ENCODE measurements around the gene WDR4. TPM values are rescaled to one million over a fixed set of nuclear protein-coding genes. Genes with fewer than 3 reads are reported as not detected.

The WDR4 gene
- total RNA-seq, 1 experiment from 2014 or later: 55.3 TPM

DNA sequence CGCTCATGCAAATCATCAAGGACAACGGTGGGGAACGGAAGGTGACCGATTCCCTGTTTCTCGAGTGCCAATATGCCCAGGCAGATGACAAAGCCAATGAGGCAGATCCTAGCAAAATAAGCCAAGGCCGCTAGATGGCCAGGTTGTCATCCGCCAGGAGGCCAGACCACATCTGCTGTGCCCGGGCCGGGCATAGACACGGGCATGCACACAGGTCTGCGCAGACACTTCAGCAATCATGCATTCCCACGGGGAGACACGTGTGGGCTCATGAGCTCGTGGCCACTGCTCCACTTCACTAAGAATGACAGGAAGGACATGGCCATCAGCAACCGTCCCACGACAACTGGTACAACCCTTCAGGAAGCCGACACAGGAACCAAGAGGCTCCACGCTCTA is 23.4 kb downstream of the WDR4 start:
- Histone ChIP-seq H3K36me3 (ENCODE audit: insufficient read depth, low read length, poor library complexity, severe bottlenecking) (peaks cover 88% of the 10 kb centered on the region), H3K4me1 (ENCODE audit: insufficient read depth, low read length, poor library complexity, severe bottlenecking) (no peaks in the 10 kb centered on the region), H3K27me3 (replicated peaks; ENCODE audit: insufficient read depth, low read depth, low read length, poor library complexity) (no peaks in the 10 kb centered on the region), H3K9me3 (ENCODE audit: low read depth, low read length, poor library complexity, severe bottlenecking) (no peaks in the 10 kb centered on the region), H3K4me3 (ENCODE audit: low read depth, low read length, poor library complexity, severe bottlenecking) (no peak overlapping the region), H3K27ac (ENCODE audit: low read depth, low read length, poor library complexity, severe bottlenecking) (no peak overlapping the region)
- intact Hi-C loops (cut with micrococcal nuclease; ENCODE audit: unreplicated experiment): no loop called here
- TF ChIP-seq, protein P1, sequence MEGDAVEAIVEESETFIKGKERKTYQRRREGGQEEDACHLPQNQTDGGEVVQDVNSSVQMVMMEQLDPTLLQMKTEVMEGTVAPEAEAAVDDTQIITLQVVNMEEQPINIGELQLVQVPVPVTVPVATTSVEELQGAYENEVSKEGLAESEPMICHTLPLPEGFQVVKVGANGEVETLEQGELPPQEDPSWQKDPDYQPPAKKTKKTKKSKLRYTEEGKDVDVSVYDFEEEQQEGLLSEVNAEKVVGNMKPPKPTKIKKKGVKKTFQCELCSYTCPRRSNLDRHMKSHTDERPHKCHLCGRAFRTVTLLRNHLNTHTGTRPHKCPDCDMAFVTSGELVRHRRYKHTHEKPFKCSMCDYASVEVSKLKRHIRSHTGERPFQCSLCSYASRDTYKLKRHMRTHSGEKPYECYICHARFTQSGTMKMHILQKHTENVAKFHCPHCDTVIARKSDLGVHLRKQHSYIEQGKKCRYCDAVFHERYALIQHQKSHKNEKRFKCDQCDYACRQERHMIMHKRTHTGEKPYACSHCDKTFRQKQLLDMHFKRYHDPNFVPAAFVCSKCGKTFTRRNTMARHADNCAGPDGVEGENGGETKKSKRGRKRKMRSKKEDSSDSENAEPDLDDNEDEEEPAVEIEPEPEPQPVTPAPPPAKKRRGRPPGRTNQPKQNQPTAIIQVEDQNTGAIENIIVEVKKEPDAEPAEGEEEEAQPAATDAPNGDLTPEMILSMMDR (conservative IDR thresholded peaks at IDR 0.05; ENCODE audit: low read depth, low read length): no peak
- no peak for TF ChIP-seq EZH2 (IDR thresholded peaks at IDR 0.05; ENCODE audit: borderline replicate concordance, low read depth, low read length, poor library complexity, severe bottlenecking)
- DNase-seq (ENCODE audit: low spot score): no peak
- CTCF ChIA-PET: no interaction called here
- no TSS peak for BruUV-seq (replicated peaks)
- POLR2A ChIA-PET (ENCODE audit: low non-redundant PET): no interaction called here

DNA sequence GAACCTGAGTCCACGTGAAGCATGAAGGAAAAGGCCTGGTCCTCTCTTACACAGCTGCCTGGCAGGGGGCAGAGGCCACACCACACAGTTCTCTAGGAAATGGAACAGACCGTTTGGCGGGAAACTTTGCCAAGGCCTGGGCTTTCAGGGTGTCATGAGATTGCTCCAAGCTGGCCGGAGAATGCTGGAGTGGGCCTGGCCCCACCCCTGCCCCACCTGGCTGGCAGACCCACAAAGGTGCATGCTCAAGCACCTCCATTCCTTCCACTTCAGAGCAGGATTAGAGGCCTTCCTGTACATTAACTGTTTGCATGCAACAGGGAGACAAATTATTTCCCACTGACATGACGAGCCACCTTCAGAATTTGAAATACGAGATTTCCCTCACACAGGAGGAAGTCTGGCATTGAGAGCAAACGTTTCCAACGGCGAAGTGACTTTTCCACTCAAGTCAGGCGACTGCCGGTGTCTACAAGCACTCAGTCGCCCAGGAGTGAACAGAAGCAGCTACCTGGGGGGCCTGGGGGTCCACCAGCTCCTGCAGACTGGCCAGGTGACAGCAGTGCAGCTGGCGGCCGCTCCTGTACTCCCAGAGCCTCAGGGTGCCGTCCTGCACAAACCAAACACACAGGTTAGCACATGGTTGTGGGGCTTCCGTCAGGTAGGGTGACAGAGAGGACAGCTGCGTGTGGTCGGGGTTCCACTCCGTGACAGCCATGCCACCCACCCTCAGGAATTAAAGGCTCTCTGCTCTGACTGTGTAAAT is 24.0 kb downstream of the WDR4 start:
- H3K27me3 ChIP-seq (replicated peaks; ENCODE audit: insufficient read depth, low read depth, low read length, poor library complexity): no peaks in the 10 kb centered on the region
- TF ChIP-seq, protein P1 (conservative IDR thresholded peaks at IDR 0.05; ENCODE audit: low read depth, low read length): no peak
- no peak for TF ChIP-seq EZH2 (IDR thresholded peaks at IDR 0.05; ENCODE audit: borderline replicate concordance, low read depth, low read length, poor library complexity, severe bottlenecking)
- no peak for DNase-seq (ENCODE audit: low spot score)
- ChIA-PET CTCF (interaction anchor here (0.6 to 0.7 kb wide), 3 partner anchors 38 to 503 kb away, joined by 3 to 8 read pairs (median 4); partner anchors contain the start of gene NDUFV3), POLR2A (ENCODE audit: low non-redundant PET) (interaction anchor here (0.6 kb wide), 1 partner anchor 261 kb away, joined by 13 read pairs; no protein-coding TSS in a partner anchor)
- H3K27ac ChIP-seq (ENCODE audit: low read depth, low read length, poor library complexity, severe bottlenecking): no peak overlapping the region
- H3K4me3 ChIP-seq (ENCODE audit: low read depth, low read length, poor library complexity, severe bottlenecking): no peak overlapping the region
- peaks cover 89% of the 10 kb centered on the region for H3K36me3 ChIP-seq (ENCODE audit: insufficient read depth, low read length, poor library complexity, severe bottlenecking)
- no peaks in the 10 kb centered on the region for H3K4me1 ChIP-seq (ENCODE audit: insufficient read depth, low read length, poor library complexity, severe bottlenecking)
- no TSS peak for BruUV-seq (replicated peaks)
- intact Hi-C loops (cut with micrococcal nuclease; ENCODE audit: unreplicated experiment): no loop called here
- no peaks in the 10 kb centered on the region for H3K9me3 ChIP-seq (ENCODE audit: low read depth, low read length, poor library complexity, severe bottlenecking)

DNA sequence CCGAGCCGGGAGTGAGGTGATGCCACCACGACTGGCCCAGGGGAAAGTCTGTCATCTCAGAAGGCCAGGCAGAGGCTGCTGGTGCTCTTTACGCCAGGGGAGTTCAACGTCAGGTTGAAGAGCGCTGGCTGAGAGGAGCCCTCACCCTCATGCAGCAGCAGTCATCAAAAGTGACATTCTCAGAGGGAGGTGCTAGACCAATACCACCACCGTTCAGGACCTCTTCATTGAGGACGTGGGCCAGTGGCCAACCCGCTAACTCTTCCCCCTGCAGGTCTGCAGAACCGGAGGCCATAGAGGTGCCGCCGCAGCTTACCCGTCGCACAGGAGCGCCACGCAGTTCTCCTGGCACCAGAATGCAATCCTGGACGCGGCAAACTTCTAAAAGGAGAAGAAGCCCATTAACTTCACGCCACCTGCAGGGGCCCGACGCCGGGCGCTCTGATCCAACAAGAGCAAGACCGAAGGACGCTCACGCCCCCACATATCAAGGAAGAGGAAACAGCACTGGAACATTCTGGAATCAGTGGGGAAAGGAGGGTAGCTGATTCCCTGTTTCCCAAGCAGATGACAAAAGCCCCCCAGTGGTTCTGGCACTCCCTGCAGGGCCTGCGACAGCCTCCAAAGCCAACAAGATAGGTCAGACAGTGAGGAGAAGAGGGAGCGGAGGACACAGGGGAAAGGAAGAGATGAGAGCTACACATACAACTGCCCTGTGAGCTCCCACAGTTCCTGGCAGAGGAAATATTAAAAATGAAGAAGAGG is 24.9 kb downstream of the WDR4 start:
- Histone ChIP-seq H3K36me3 (ENCODE audit: insufficient read depth, low read length, poor library complexity, severe bottlenecking) (peaks cover 95% of the 10 kb centered on the region), H3K27ac (ENCODE audit: low read depth, low read length, poor library complexity, severe bottlenecking) (no peak overlapping the region), H3K4me3 (ENCODE audit: low read depth, low read length, poor library complexity, severe bottlenecking) (no peak overlapping the region), H3K4me1 (ENCODE audit: insufficient read depth, low read length, poor library complexity, severe bottlenecking) (no peaks in the 10 kb centered on the region), H3K27me3 (replicated peaks; ENCODE audit: insufficient read depth, low read depth, low read length, poor library complexity) (no peaks in the 10 kb centered on the region), H3K9me3 (ENCODE audit: low read depth, low read length, poor library complexity, severe bottlenecking) (no peaks in the 10 kb centered on the region)
- no peak for DNase-seq (ENCODE audit: low spot score)
- CTCF ChIA-PET: interaction anchor here (0.6 to 0.7 kb wide), 3 partner anchors 38 to 503 kb away, joined by 3 to 8 read pairs (median 4); partner anchors contain the start of gene NDUFV3
- TF ChIP-seq, protein P1 (conservative IDR thresholded peaks at IDR 0.05; ENCODE audit: low read depth, low read length): no peak
- TF ChIP-seq EZH2 (IDR thresholded peaks at IDR 0.05; ENCODE audit: borderline replicate concordance, low read depth, low read length, poor library complexity, severe bottlenecking): no peak
- intact Hi-C loops (cut with micrococcal nuclease; ENCODE audit: unreplicated experiment): no loop called here
- BruUV-seq (replicated peaks): no TSS peak
- POLR2A ChIA-PET (ENCODE audit: low non-redundant PET): interaction anchor here (0.6 kb wide), 1 partner anchor 261 kb away, joined by 13 read pairs; no protein-coding TSS in a partner anchor
